Measurements from ENCODE around the gene CTCF.

The CTCF gene

GRCh38 chr16:67653789-67654402 is 91.6 kb downstream of the CTCF start:
- DNase-seq, result no peak

- no peak for DNase-seq
These were observed 92.1 kb downstream of the CTCF start for GRCh38 chr16:67654403-67654911.

GRCh38 chr16:67655363-67655762 is 93.0 kb downstream of the CTCF start:
- no peak for DNase-seq

GRCh38 chr16:67656344-67657016 is 94.2 kb downstream of the CTCF start:
- no peak for DNase-seq

GRCh38 chr16:67657017-67657608 is 94.8 kb downstream of the CTCF start:
- DNase-seq, result no peak

- DNase-seq, result no peak
These were observed 95.6 kb downstream of the CTCF start for GRCh38 chr16:67657751-67658518.

GRCh38 chr16:67658849-67659674 is 96.7 kb downstream of the CTCF start:
- DNase-seq, result peak in 1 of 5 experiments; percentile 25

- peak; percentile 87 to 92 (median 90) for DNase-seq
These were observed 97.6 kb downstream of the CTCF start, which contains the start of gene ACD for GRCh38 chr16:67659675-67660563. Gene ACD, minus strand, starts transcription at chr16:67660260. Its CDS starts 40 bp downstream, at chr16:67660220.

GRCh38 chr16:67660564-67661028 is 98.3 kb downstream of the CTCF start, which contains the start of gene PARD6A:
Gene PARD6A, plus strand, starts transcription at chr16:67660960. Its CDS starts 79 bp downstream, at chr16:67661039.
- peak; percentile 85 to 99 (median 95) for DNase-seq

- DNase-seq, result peak in 1 of 5 experiments; percentile 39
These were observed 98.9 kb downstream of the CTCF start for GRCh38 chr16:67661101-67661761.

GRCh38 chr16:67661886-67662652 is 99.7 kb downstream of the CTCF start:
- no peak for DNase-seq

- DNase-seq, result no peak
These were observed 100.3 kb downstream of the CTCF start for GRCh38 chr16:67662653-67663010.

- peak in 1 of 5 experiments; percentile 36 for DNase-seq
These were observed 101.0 kb downstream of the CTCF start for GRCh38 chr16:67663151-67663876.

- DNase-seq, result no peak
These were observed 101.5 kb downstream of the CTCF start for GRCh38 chr16:67663877-67664222.

GRCh38 chr16:67664258-67664657 is 101.9 kb downstream of the CTCF start:
- DNase-seq, result no peak

- no peak for DNase-seq
These were observed 102.5 kb downstream of the CTCF start for GRCh38 chr16:67664871-67665270.

GRCh38 chr16:67665598-67665997 is 103.3 kb downstream of the CTCF start:
- no peak for DNase-seq

GRCh38 chr16:67666032-67666551 is 103.8 kb downstream of the CTCF start:
- no peak for DNase-seq
